Activated CD8-positive, alpha-beta memory T cell treated with anti-CD3 and anti-CD28 coated beads, Interleukin-2, amount 50 U/mL, for 48 hours (primary cell): ENCODE results near the gene UQCRH.
"Not testable (repeated sequence)": the region's sequence is repeated elsewhere in the genome, so short reads cannot be mapped to it uniquely, and the experiment has no call there.

Experiments
- DNase-seq: peaks from one replicate; pipeline ENCODE4 v3.0.0-alpha.2; 2020

The UQCRH gene

GRCh38 chr1:46300673-46301405 is 2.7 kb upstream of the UQCRH start:
- DNase-seq: no peak

- no peak for DNase-seq
Observed at GRCh38 chr1:46301406-46301807, 2.1 kb upstream of the UQCRH start.

- DNase-seq: peak; percentile 82
Observed at GRCh38 chr1:46301808-46302640, 1.5 kb upstream of the UQCRH start.

GRCh38 chr1:46302641-46303037 is 859 bp upstream of the UQCRH start:
- peak; percentile 76 for DNase-seq

GRCh38 chr1:46303872-46304326 is 401 bp downstream of the UQCRH start:
- no peak for DNase-seq

- DNase-seq: no peak
Observed at GRCh38 chr1:46306159-46306530, 2.6 kb downstream of the UQCRH start.

GRCh38 chr1:46309401-46310159 is 6.1 kb downstream of the UQCRH start:
- DNase-seq: no peak

- DNase-seq: no peak
Observed at GRCh38 chr1:46310321-46310720, 6.8 kb downstream of the UQCRH start.

GRCh38 chr1:46315669-46316403 is 12.3 kb downstream of the UQCRH start:
- DNase-seq: no peak

GRCh38 chr1:46317323-46317722 is 13.8 kb downstream of the UQCRH start:
- DNase-seq: no peak

- not testable (repeated sequence) for DNase-seq
Observed at GRCh38 chr1:46319301-46319700, 15.8 kb downstream of the UQCRH start.

- DNase-seq: not testable (repeated sequence)
Observed at GRCh38 chr1:46319960-46320914, 16.7 kb downstream of the UQCRH start.

GRCh38 chr1:46322191-46322590 is 18.7 kb downstream of the UQCRH start:
- not testable (repeated sequence) for DNase-seq

- DNase-seq: not testable (repeated sequence)
Observed at GRCh38 chr1:46325285-46326076, 22.0 kb downstream of the UQCRH start.

GRCh38 chr1:46328182-46328581 is 24.7 kb downstream of the UQCRH start:
- DNase-seq: not testable (repeated sequence)

- DNase-seq: not testable (repeated sequence)
Observed at GRCh38 chr1:46329807-46330206, 26.3 kb downstream of the UQCRH start.

- not testable (repeated sequence) for DNase-seq
Observed at GRCh38 chr1:46330381-46330780, 26.9 kb downstream of the UQCRH start.

- not testable (repeated sequence) for DNase-seq
Observed at GRCh38 chr1:46331786-46332540, 28.5 kb downstream of the UQCRH start.

GRCh38 chr1:46333300-46334029 is 30.0 kb downstream of the UQCRH start:
- DNase-seq: no peak
